ENCODE results near the gene CAMK1G.

The CAMK1G gene

GRCh38 chr1:209614151-209614420 is 30.6 kb downstream of the CAMK1G start:
- no peak overlapping the region for H3K4me3 ChIP-seq (ENCODE audit: insufficient read depth, low read length, poor library complexity, severe bottlenecking)
- TF ChIP-seq, protein P1, sequence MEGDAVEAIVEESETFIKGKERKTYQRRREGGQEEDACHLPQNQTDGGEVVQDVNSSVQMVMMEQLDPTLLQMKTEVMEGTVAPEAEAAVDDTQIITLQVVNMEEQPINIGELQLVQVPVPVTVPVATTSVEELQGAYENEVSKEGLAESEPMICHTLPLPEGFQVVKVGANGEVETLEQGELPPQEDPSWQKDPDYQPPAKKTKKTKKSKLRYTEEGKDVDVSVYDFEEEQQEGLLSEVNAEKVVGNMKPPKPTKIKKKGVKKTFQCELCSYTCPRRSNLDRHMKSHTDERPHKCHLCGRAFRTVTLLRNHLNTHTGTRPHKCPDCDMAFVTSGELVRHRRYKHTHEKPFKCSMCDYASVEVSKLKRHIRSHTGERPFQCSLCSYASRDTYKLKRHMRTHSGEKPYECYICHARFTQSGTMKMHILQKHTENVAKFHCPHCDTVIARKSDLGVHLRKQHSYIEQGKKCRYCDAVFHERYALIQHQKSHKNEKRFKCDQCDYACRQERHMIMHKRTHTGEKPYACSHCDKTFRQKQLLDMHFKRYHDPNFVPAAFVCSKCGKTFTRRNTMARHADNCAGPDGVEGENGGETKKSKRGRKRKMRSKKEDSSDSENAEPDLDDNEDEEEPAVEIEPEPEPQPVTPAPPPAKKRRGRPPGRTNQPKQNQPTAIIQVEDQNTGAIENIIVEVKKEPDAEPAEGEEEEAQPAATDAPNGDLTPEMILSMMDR (IDR thresholded peaks at IDR 0.05; ENCODE audit: insufficient read depth, low read length, poor library complexity, severe bottlenecking): no peak
- TF ChIP-seq EZH2phosphoT487 (conservative IDR thresholded peaks at IDR 0.05; ENCODE audit: low read length): no peak
- H4K20me1 ChIP-seq (ENCODE audit: low read depth, low read length): no peaks in the 10 kb centered on the region
- no peaks in the 10 kb centered on the region for H3K27me3 ChIP-seq (ENCODE audit: low read length)
- no peak overlapping the region for H3K27ac ChIP-seq (ENCODE audit: low read depth, low read length)
- H3K79me2 ChIP-seq (ENCODE audit: insufficient read depth, low read length): no peaks in the 10 kb centered on the region
- no peaks in the 10 kb centered on the region for H3K9me2 ChIP-seq (replicated peaks; ENCODE audit: insufficient read depth, low read length)
- no peaks in the 10 kb centered on the region for H3K36me3 ChIP-seq (ENCODE audit: low read length)
- H3F3A ChIP-seq (ENCODE audit: insufficient read depth): no peaks in the 10 kb centered on the region
- H3K9ac ChIP-seq (ENCODE audit: low read length): no peak overlapping the region
- H2AFZ ChIP-seq (ENCODE audit: low read depth, low read length, severe bottlenecking): no peak overlapping the region
- no peaks in the 10 kb centered on the region for H3K9me3 ChIP-seq (ENCODE audit: insufficient read depth, low read length)
- H3K4me2 ChIP-seq (ENCODE audit: low read depth, low read length, poor library complexity, severe bottlenecking): no peak overlapping the region

- Histone ChIP-seq H3K9me2 (replicated peaks; ENCODE audit: insufficient read depth, low read length) (no peaks in the 10 kb centered on the region), H3K36me3 (ENCODE audit: low read length) (no peaks in the 10 kb centered on the region), H3K79me2 (ENCODE audit: insufficient read depth, low read length) (no peaks in the 10 kb centered on the region), H3K27ac (ENCODE audit: low read depth, low read length) (no peak overlapping the region), H3F3A (ENCODE audit: insufficient read depth) (no peaks in the 10 kb centered on the region), H2AFZ (ENCODE audit: low read depth, low read length, severe bottlenecking) (no peak overlapping the region), H3K9me3 (ENCODE audit: insufficient read depth, low read length) (no peaks in the 10 kb centered on the region), H4K20me1 (ENCODE audit: low read depth, low read length) (no peaks in the 10 kb centered on the region), H3K27me3 (ENCODE audit: low read length) (no peaks in the 10 kb centered on the region), H3K4me2 (ENCODE audit: low read depth, low read length, poor library complexity, severe bottlenecking) (no peak overlapping the region), H3K4me3 (ENCODE audit: insufficient read depth, low read length, poor library complexity, severe bottlenecking) (no peak overlapping the region), H3K9ac (ENCODE audit: low read length) (no peak overlapping the region)
- TF ChIP-seq, protein P1 (IDR thresholded peaks at IDR 0.05; ENCODE audit: insufficient read depth, low read length, poor library complexity, severe bottlenecking): no peak
Measured at GRCh38 chr1:209614906-209615305, 31.4 kb downstream of the CAMK1G start.

- Histone ChIP-seq H3K9me2 (replicated peaks; ENCODE audit: insufficient read depth, low read length) (no peaks in the 10 kb centered on the region), H3K9ac (ENCODE audit: low read length) (no peak overlapping the region), H3K36me3 (ENCODE audit: low read length) (no peaks in the 10 kb centered on the region), H3K9me3 (ENCODE audit: insufficient read depth, low read length) (no peaks in the 10 kb centered on the region), H3K4me2 (ENCODE audit: low read depth, low read length, poor library complexity, severe bottlenecking) (no peak overlapping the region), H3K27ac (ENCODE audit: low read depth, low read length) (no peak overlapping the region), H3F3A (ENCODE audit: insufficient read depth) (no peaks in the 10 kb centered on the region), H3K4me3 (ENCODE audit: insufficient read depth, low read length, poor library complexity, severe bottlenecking) (no peak overlapping the region), H2AFZ (ENCODE audit: low read depth, low read length, severe bottlenecking) (no peak overlapping the region), H3K79me2 (ENCODE audit: insufficient read depth, low read length) (no peaks in the 10 kb centered on the region), H3K27me3 (ENCODE audit: low read length) (no peaks in the 10 kb centered on the region), H4K20me1 (ENCODE audit: low read depth, low read length) (no peaks in the 10 kb centered on the region)
- no peak for TF ChIP-seq EZH2phosphoT487 (conservative IDR thresholded peaks at IDR 0.05; ENCODE audit: low read length)
- TF ChIP-seq, protein P1 (IDR thresholded peaks at IDR 0.05; ENCODE audit: insufficient read depth, low read length, poor library complexity, severe bottlenecking): no peak
Measured at GRCh38 chr1:209616366-209617046, 33.0 kb downstream of the CAMK1G start.
